Smooth muscle cell (in vitro differentiated cells): Measurements from ENCODE around the gene KRT8. TPM values are rescaled to one million over a fixed set of nuclear protein-coding genes. Genes with fewer than 3 reads are reported as not detected.

ENCODE experiments used
- DNase-seq: peaks from one replicate; lab custom pipeline; 2025; ENCODE audit not compliant: unreplicated experiment; lab: John Stamatoyannopoulos, UW
- H2AFZ ChIP-seq: fragments of 200-600 bp; sonication (generic); 2 replicates; pipeline ENCODE4 v1.6.0; 2016; ENCODE audit warnings: antibody characterized with exemption, low read depth, mild to moderate bottlenecking
- H3F3A ChIP-seq: fragments of 200-600 bp; sonication (generic); 2 replicates; pipeline ENCODE4 v1.6.0; 2017; ENCODE audit warnings: antibody characterized with exemption, low read depth
- H3K27ac ChIP-seq: fragments of 200-600 bp; sonication (generic); 2 replicates; pipeline ENCODE4 v1.5.1; 2016; ENCODE audit warnings: low read depth, mild to moderate bottlenecking
- H3K27me3 ChIP-seq: fragments of 200-600 bp; sonication (generic); 2 replicates; pipeline ENCODE4 v1.6.1; 2016; ENCODE audit warnings: low read depth, mild to moderate bottlenecking
- H3K36me3 ChIP-seq: fragments of 200-600 bp; sonication (generic); 2 replicates; pipeline ENCODE4 v1.5.1; 2016; ENCODE audit warnings: low read depth
- H3K4me1 ChIP-seq: fragments of 200-600 bp; sonication (generic); 2 replicates; pipeline ENCODE4 v1.5.1; 2016; ENCODE audit warnings: low read depth
- H3K4me2 ChIP-seq: fragments of 200-600 bp; sonication (generic); 2 replicates; pipeline ENCODE4 v1.6.0; 2016; ENCODE audit warnings: mild to moderate bottlenecking
- H3K4me3 ChIP-seq: fragments of 200-600 bp; sonication (generic); 2 replicates; pipeline ENCODE4 v1.5.1; 2016; ENCODE audit warnings: mild to moderate bottlenecking
- H3K79me2 ChIP-seq: fragments of 200-600 bp; sonication (generic); 2 replicates; pipeline ENCODE4 v1.6.0; 2016; ENCODE audit warnings: low read depth, mild to moderate bottlenecking
- H3K9ac ChIP-seq: fragments of 200-600 bp; sonication (generic); 2 replicates; pipeline ENCODE4 v1.6.0; 2016; ENCODE audit warnings: low read depth
- H3K9me3 ChIP-seq: fragments of 200-600 bp; sonication (generic); replicated peaks from 2 replicates; pipeline ENCODE4 v1.5.1; 2016; ENCODE audit warnings: low read depth
- H4K20me1 ChIP-seq: fragments of 200-600 bp; sonication (generic); 2 replicates; pipeline ENCODE4 v1.6.0; 2016; ENCODE audit warnings: low read depth
- WGBS: methylation state at CpG from one replicate; pipeline ENCODE4 v1.1.7; 2016; ENCODE audit warnings: low lambda C conversion rate; 5-methylcytosine and 5-hydroxymethylcytosine counted together
- polyA plus RNA-seq: library from polyadenylated mRNA; unstranded; fragments of >200 nt; fragmentation: Nextera tagmentation; extraction: Ambion mirVana; gene quantifications from 2 replicates; pipeline ENCODE4 v1.2.1, GENCODE V29; 2016
- total RNA-seq: library from RNA; depleted of rRNA; stranded (reverse); fragments of >200 nt; gene quantifications from 2 replicates; pipeline ENCODE4 v1.2.3, GENCODE V29; 2014
- TF ChIP-seq, protein P1 (sequence below): fragments of 200-600 bp; sonication (generic); IDR thresholded peaks from 2 replicates; pipeline ENCODE4 v1.5.1; 2017; ENCODE audit warnings: borderline replicate concordance, mild to moderate bottlenecking, antibody characterized with exemption; ENCODE audit not compliant: insufficient read depth, poor library complexity, severe bottlenecking

KRT8 gene
- total and polyA plus RNA-seq, 2 experiments from 2014 or later: 929 to 1,025 TPM

DNA sequence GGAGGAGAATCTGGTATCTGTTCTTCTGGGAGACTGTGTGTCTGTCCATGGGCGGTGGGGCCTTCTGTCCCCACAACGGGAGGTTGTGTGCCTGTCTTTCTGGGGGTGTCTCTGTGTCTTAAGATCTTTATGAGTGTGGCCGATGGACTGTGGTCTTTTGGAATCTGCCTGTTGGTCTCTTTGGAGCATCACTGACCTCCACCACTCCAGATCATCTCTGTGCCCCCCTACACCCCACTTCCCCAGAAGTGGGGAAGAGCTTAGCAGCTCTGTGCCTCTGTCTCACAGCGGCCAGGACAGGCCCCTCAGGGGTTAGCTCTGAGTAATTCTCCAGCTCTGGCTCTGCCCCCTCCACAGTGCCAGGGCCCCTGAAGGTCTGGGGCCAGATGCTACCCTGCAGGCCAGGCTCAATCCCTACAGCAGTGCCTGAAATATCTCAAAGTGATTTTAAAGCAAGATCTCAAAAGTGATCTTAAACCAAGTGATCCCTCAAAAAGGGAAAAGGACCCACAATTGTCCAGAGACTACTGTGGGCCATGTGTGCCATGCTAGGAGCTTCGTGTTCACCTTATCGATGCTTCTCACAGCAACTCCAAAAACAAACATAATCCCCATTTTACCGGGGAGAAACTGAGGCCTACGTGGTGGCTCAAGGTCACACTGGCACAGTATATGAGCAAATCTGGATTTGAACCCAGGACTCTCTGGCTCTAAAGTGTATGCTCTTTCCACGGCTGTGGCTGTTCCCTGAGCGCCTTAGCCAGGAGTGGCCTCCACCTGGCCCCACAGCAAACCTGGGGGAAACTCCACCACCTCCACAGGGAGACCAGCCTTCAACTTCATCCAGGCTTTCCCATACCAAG, 30.1 kb downstream of the KRT8 start:
- H3K27ac ChIP-seq: peak overlapping the region; percentile 97
- peaks cover 19% of the 10 kb centered on the region for H3F3A ChIP-seq
- no peak for DNase-seq
- H4K20me1 ChIP-seq: no peaks in the 10 kb centered on the region
- no peaks in the 10 kb centered on the region for H3K27me3 ChIP-seq
- TF ChIP-seq, protein P1, sequence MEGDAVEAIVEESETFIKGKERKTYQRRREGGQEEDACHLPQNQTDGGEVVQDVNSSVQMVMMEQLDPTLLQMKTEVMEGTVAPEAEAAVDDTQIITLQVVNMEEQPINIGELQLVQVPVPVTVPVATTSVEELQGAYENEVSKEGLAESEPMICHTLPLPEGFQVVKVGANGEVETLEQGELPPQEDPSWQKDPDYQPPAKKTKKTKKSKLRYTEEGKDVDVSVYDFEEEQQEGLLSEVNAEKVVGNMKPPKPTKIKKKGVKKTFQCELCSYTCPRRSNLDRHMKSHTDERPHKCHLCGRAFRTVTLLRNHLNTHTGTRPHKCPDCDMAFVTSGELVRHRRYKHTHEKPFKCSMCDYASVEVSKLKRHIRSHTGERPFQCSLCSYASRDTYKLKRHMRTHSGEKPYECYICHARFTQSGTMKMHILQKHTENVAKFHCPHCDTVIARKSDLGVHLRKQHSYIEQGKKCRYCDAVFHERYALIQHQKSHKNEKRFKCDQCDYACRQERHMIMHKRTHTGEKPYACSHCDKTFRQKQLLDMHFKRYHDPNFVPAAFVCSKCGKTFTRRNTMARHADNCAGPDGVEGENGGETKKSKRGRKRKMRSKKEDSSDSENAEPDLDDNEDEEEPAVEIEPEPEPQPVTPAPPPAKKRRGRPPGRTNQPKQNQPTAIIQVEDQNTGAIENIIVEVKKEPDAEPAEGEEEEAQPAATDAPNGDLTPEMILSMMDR: no peak
- H3K4me1 ChIP-seq: peaks cover 21% of the 10 kb centered on the region
- H3K4me3 ChIP-seq: peak overlapping the region; percentile 25
- H3K79me2 ChIP-seq: no peaks in the 10 kb centered on the region
- no peak overlapping the region for H2AFZ ChIP-seq
- WGBS: 65% methylated on average over 10 of the region's 10 CpGs
- H3K36me3 ChIP-seq: no peaks in the 10 kb centered on the region
- H3K9me3 ChIP-seq: no peaks in the 10 kb centered on the region
- H3K9ac ChIP-seq: peak overlapping the region; percentile 67
- peak overlapping the region; percentile 70 for H3K4me2 ChIP-seq

DNA sequence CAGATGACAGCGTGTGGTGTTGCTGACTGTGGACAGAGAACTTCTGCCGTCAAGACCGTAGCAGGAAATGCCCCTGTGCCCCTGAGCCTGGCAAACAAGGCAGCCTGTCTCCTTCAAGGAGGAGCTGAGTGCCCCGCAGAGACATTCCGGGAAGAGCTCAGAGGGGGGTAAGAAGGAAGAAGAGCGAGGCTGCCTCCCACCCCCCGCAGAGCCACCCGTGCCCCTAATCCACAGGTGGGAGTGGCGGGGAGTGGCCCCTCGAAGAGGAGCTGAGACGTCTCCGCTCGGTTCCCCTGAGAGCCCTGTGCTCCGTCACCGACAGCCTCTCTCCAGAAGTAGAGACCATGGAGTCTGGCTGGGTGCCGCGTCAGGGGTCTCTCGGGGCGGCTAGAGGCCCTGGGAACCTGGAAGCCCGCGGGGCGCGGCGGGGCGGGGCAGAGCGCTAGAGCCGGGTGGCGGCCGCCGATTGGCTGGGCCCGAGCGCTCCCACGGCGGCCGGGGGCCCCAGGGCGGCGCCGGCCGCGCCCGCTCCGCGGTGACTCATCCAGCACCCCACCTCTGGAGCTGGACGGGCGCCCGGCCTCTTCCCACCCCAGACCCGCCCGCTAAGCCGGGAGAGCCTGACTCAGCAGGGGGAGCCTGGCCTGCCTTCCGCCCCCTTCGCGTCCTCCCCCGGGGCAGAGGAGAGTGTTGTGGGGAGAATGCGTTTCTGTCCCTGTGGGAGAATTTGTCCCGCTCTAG, 30.9 kb downstream of the KRT8 start:
- peaks cover 14% of the 10 kb centered on the region for H3K4me1 ChIP-seq

DNA sequence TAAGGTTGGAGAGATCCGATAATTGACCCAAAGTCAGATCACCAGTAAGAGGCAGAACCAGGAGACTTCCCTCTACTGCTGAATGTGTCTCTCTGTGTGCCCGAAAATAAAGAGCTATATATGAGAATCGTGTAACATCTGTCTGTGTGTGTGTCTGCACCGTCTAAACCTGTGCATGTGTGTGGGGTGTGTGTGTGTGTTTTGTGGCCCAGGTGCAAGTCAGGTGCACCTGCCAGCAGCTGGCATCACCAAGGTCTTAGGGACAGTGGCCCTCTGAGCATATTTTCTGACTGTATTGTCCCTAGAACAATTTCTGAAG, 31.4 kb downstream of the KRT8 start:
- H4K20me1 ChIP-seq: no peaks in the 10 kb centered on the region
- peak overlapping the region; percentile 85 for H3K4me2 ChIP-seq
- no peaks in the 10 kb centered on the region for H3K36me3 ChIP-seq
- no peaks in the 10 kb centered on the region for H3K9me3 ChIP-seq
- peak overlapping the region; percentile 53 for H3K4me3 ChIP-seq
- no peaks in the 10 kb centered on the region for H3K79me2 ChIP-seq
- peak overlapping the region; percentile 88 for H3K9ac ChIP-seq
- peaks cover 19% of the 10 kb centered on the region for H3F3A ChIP-seq
- H3K27me3 ChIP-seq: no peaks in the 10 kb centered on the region
- H3K27ac ChIP-seq: peak overlapping the region; percentile 97
- H3K4me1 ChIP-seq: peaks cover 14% of the 10 kb centered on the region
- H2AFZ ChIP-seq: no peak overlapping the region
- WGBS: 75% methylated on average over 4 of the region's 4 CpGs
- TF ChIP-seq, protein P1: no peak
- no peak for DNase-seq

More for the DNA sequence above, 30.9 kb downstream of the KRT8 start:
- Histone ChIP-seq H3K36me3 (no peaks in the 10 kb centered on the region), H3K4me3 (peak overlapping the region; percentile 53), H2AFZ (peak overlapping the region; percentile 85), H3K9me3 (no peaks in the 10 kb centered on the region), H3K9ac (peak overlapping the region; percentile 88), H3F3A (peaks cover 19% of the 10 kb centered on the region), H3K79me2 (no peaks in the 10 kb centered on the region), H4K20me1 (no peaks in the 10 kb centered on the region), H3K27ac (peak overlapping the region; percentile 97), H3K27me3 (no peaks in the 10 kb centered on the region), H3K4me2 (peak overlapping the region; percentile 85)
- WGBS: 4% methylated on average over 39 of the region's 55 CpGs
- peak; percentile 80 for DNase-seq
- TF ChIP-seq, protein P1: no peak
